Glomerular visceral epithelial cell (primary cell): ENCODE results near the gene INO80.

ENCODE experiments used
- DNase-seq: peaks from one replicate; pipeline ENCODE4 v3.0.0-alpha.2; 2016; ENCODE audit errors: extremely low spot score

INO80 gene

DNA sequence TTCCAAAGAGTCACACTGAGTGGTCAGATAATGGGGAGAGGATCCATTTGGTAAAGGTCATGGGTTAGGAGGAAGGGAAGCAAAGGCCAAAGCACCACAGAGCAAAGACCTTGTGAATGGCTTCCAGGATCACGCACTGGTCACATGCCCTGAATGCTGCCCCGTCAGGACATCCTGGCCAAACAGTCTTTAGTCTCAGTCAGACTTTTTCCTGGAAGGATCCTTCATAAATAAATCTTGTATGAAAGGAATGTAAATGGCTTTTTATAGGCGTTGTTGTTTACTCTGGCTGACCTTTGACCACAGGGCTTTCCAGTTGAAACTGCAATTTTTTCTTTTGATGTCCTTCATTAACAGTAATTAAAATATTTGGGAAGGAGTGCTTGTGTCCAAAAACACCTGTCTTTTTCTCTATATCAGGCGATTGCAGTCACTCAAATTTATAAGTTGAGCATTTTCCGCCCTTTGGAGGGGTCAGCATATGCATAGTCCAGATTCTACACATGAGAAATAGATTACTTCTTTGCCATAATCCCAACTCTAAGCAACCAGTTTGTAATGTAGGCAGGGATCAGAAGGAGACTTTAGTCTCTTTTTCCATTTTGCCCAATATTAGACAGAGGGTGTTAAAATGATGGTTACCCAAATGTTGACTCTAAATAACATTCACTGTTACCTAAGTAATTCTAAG lies 114.4 kb downstream of the INO80 start:
- DNase-seq = no peak

DNA sequence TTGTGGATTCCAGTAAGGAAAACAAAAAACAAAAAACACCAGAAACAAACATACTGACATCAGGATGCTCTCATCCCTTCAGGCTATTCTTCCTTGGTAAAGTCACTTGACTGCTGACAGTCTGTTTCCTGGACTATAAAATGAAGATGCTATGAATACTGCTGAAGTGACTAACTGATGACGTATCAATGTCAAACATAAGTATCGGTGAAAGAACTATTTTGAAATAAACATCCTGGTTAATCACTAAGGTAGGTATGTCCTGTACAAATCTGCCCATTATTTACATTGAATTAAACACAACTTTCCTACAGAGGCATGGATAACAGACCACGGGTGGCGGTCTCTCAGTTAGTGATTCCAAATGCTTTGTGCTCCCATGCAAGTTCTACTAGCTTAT lies 116.9 kb downstream of the INO80 start:
- DNase-seq = no peak

DNA sequence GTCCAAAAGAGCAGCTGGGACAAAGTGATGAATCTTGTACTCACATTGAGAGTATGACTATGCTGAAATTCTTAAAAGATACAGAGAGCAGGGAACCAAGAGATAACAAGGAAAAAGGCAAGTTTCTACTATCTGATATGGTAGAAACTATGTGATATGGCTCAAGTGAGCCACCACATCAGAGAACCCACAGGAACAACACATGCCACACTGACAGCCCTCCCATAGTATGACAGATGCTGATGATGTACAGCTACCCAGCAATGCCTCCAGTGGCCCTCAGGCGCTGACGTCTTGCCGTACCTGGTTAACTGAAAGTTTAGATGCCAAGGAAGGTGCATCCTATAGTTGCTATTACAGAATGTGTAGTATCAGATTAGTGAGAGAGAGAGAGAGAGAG lies 120.4 kb downstream of the INO80 start:
- no peak for DNase-seq

DNA sequence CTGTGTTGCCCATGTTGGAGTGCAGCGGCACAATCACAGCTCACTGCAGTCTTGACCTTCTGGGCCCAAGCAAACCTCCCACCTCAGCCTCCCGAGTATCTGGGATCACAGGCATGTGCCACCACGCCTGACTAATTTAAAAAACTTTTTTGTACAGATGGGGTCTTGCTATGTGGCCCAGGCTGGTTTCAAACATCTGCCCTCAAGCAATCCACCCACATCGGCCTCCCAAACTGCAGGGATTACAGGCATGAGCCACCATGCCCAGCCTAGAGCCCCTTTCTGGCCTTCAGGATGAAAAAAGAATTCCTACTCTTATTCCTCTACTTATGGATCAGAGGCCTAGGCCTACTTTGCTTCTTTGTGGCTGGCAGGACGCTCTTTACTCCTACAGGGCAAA lies 123.3 kb downstream of the INO80 start:
- no peak for DNase-seq

DNA sequence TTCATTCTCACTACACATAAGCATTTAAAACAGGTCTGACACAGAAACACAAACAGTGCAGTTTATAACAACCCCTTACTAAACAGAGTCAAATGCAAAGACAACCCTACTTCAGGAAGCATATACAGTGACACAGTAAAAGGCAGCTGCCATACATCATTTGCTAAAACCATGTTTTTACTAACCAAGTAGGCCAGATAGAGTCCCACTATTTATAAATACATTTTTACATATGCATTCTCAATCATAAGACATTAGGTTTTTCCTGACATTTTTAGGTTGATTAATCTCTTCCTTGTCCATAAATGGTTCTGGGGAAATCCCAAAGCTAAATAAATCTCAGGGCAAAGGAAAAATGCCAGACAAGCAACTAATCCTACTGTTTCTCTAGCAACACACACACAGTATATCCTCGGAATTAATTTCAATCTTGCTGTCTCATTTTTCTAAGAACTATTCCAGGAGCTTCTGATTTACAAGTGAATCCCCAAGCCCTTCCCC lies 123.8 kb downstream of the INO80 start:
- DNase-seq = no peak

DNA sequence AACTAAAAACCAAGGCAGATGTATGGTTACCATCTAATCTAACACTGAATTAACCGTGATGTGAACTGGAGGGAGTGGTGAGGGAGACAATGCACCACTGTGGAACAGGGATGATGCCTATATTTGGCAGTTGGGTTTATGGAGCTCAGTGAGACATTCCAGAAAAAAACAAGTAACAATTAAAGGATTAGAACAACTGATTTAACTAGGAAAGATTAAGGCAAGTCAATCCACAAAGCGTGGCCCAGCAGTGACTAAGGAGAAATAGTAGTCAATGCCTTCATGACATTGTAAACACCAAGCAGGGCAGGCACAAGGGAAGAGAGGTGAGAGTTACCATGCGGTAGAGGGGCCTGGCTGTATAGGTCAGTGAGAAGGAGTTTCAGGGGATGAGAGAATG lies 124.7 kb downstream of the INO80 start:
- DNase-seq = no peak

DNA sequence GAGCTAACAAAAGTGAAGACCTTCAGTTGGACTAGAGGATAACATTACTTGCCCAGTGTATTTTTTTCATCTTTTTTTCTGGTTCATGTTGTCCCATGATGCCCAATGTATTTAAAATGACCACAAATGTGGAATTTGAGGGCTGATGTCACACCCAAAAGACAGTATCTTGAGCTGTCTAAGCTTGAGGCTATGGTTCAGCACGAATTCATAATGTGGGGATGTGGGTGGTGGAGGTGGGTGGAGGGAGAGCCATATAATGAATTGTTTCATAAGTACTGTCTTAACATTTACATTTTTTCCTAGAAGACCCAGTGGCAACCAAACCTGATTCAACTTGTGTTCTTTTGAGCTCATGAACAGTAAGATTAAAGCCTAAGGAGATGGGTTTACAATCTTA lies 125.3 kb downstream of the INO80 start:
- DNase-seq = no peak

DNA sequence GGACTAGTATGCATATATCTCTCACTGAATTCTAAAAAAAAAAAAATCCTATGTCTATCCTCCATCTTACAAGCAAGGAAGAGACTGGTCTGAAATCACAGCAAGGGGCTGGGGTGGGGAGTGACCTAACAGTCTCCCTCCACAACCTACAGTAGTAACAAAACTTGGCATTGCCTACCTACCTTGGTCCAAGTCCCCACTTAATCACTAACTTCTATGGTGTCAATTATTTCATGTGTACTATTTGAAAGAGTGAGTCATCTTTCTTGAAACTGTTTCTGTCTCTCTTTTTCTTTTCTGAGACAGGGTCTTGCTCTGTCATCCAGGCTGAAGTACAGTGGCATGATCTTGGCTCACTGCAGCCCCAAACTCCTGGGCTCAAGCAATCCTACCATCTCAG lies 126.0 kb downstream of the INO80 start:
- no peak for DNase-seq

DNA sequence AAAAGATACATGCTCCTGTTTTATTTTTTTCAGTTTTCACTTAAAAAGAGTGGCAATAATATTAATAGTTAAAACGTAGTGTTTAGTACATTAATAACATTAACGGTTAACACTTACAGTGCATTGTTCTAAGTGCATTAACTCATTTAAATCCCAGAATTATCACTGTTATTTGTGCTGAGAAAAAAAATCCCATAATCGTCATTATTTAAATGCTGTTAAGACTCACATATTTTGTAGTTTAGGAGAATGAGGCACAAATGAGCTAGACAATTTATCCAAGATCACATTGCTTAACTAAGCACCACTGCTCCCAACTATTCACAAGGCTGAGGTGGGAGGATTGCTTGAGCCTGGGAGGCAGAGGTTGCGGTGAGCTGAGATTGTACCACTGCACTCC lies 127.9 kb downstream of the INO80 start:
- DNase-seq = no peak

DNA sequence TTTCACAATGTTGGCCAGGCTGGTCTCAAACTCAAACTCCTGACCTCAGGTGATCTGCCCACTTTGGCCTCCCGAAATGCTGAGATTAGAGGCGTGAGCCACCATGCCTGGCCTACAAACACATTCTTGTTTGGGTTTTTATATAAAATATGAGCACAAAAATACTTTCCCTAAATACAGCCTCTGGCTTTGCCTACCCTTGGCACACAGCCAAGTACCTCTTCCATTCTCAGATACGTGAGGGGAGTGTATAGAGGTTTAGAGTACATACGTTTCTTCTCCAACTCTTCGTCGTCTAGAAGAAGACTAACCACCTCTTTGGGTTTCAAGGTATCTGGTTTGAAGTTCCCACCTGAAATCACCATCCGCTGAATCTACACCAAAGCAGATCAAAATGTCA lies 129.3 kb downstream of the INO80 start:
- DNase-seq = no peak

DNA sequence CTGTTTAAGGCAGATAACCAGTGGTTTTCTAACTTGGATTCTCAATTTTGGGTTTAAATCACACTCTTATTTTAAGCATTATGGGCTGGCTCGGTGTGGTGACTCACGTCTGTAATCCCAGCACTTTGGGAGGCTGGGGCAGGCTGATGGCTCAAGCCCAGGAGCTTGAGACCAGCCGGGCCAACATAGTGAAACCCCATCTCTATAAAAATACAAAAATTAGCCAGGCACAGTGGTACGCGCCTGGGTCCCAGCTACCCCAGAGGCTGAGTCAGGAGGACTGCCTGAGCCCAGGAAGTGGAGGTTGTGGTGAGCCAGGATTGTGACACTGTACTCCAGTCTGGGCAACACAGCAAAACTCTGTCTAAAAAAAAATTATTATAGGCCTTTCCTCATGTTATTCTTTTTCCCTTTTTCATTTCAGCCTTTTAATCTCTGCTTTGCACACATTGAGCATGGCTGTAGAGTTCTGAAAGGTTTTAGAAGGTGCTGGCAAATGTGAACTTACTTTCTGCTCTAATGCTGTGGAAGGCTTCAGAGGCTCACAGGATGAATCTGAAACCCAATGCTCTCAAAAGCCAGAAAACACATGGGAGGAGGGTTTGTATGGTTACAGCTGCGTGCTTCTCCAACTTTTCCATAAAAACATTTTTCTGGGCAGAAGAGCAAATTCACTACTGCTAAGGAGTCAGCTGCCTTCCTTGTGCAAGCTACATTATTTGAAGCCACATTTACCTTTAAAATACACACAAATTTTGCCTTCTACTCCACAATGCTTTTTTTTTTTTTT lies 130.3 kb downstream of the INO80 start:
- no peak for DNase-seq

DNA sequence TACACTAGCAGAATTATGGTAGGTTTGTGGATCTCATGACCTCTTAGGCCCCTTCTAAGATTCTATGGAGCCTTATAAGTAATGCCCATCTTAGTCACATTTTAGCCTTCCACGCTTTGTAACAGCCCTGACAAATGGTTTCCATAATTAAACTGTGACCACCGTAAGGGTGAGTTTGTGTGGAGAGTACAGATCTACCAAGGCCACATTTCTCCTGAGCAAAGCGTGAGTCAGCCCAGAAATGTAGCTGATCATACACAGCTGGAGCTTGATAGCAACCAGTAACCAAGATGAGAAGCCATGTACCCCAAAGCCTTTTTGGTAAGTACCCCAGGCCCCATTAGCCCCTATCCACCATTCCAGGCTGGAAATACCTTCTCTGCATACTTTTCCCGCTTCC lies 131.1 kb downstream of the INO80 start:
- no peak for DNase-seq

DNA sequence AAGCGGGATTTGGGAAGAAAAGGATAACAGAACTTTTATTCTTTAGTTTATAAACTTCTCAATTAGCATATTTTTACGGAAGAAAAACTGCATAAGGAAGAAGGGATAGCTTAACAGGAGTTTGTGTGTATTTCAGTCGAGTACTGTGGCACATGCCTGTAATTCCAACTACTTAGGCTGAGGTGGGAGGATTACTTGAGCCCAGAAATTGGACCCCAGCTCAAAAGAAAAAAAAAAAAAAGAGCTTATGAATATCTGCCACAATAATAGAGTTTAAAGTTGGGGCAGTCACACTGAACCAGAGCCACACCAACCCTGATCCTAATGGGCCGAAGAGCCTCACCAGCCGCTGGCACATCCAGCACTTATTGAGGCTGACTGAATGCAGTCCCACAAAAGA lies 131.7 kb downstream of the INO80 start:
- no peak for DNase-seq

DNA sequence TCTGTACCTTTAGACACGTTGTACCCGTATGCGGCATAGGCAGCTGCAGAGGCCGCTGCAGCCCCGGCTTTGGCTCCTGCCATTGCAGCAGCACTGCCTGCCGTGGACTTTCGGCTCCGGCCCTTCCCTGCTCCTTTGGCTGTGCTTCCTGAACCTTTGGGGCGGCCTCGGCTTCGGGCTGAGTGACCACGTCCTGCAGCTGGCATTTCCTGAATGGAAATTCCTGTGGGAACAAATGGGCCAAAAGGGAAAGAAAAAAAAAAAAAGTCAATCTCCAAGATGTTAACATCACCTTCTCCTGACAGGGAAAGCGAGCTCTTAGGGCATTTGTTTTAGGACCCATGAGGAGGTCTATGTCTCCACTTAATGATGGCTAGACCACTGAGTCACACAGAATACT lies 133.2 kb downstream of the INO80 start:
- peak; percentile 60 for DNase-seq

DNA sequence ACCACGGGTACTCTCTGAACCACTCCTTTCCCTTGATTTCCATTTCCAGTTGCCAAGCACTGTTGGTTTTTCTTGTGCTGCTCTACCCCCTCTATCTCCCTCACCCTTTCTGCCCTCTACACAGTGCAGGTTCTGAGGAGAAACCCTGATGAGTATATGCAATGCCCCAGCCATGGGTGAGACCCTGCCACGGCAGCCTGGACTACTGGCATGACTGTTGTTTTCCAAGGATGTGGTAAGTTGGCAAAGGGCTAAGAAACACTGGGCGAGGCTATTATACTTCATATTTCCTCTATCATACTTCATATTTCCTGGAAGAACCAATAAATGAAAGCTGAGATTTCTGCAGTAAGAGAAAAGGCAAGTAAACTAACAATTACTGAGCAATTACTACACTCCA lies 134.9 kb downstream of the INO80 start:
- DNase-seq = no peak

DNA sequence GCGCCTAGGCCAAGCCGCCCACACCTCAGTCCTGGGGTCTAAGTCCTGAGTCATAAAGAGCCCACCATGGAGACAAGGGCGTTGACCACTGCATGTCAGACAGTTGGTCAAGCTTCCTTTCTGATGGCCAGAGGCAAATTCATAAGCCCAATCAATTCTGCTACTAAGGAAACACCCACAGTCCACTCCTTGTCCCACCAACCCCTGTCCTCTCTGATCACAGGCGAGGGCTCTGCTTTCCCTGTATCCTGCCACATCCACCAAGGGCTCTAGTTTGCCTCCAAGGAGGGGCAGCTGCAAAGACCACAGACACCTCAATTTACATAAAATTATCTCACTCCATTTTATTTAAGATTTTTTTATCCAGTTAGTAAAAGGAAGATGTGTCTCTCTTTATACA lies 137.5 kb downstream of the INO80 start:
- no peak for DNase-seq

DNA sequence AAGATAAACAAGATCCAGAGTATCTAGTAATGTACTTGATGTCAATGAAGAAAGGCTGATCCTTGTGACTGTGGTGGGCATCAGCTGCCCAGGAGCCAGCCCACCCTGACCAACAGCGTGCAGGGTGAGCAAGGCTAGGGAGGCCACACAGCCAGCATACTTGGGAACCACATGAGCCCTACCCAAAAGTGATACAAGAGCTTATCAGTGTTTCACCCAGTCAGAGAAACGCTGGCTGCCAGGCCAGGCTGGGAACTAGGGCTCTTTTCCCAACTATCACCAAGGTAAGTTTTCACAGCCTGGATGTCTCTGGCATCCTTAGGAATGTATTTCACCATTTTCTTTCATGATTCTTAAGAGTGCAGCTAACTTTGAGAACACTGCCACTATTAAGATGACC lies 137.9 kb downstream of the INO80 start:
- no peak for DNase-seq

DNA sequence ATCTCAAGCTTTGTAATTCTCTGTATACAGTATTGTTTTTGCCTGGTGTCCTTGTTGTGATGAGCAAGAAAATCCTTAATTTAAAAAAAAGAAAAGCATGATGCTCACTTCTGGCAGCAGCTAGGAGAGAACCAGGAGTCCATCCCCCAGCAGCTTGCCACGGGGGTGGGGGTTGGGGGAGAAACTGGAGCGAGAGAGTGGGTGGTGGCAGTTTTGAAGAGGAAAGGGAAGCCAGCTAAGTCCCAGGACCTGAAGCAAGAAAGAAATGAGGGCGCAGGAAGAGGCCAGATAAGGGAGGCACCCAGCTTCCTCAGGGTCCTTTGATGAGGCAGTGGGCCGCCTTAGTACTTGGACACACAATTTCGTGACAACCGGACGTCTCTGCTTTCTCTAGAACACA lies 139.3 kb downstream of the INO80 start:
- DNase-seq = no peak

DNA sequence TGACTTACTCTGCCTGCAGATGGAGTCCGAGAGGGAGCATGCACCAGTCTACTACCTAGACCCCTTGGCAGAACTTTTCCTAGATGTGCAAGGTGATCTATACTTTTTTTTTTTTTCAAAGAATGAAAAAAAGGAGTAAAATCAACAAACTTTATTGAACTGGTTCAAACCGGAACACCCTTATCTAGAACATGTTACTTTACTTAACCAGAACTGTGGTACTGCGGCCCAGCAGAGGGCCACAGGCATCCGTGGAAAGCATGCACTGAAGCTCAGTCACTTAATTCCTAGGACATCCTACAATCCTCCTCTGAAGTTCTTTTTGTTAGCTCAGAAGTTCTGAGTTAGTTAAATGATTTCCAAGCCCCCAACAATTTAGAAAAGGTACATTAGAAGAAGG lies 141.2 kb downstream of the INO80 start:
- no peak for DNase-seq

DNA sequence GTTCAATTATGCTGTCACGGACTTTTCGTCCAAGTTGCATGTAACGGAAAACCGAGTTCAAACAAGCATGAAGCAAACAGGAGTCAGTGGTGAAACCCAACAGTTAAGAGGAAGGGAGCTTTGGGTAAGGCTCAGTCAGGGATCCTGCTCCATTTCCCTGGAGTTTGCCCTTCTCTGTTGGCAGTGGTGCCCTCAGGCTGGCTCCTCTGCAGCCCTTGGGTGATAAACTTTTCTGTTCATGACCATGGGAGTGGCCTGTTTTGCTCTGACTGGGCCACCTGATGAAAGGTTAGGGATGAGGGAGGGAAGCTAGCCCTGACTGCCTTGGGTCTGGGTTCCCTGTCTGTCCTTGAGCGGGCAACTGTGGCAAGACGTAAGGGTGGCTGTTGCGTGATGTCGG lies 146.7 kb downstream of the INO80 start:
- no peak for DNase-seq

DNA sequence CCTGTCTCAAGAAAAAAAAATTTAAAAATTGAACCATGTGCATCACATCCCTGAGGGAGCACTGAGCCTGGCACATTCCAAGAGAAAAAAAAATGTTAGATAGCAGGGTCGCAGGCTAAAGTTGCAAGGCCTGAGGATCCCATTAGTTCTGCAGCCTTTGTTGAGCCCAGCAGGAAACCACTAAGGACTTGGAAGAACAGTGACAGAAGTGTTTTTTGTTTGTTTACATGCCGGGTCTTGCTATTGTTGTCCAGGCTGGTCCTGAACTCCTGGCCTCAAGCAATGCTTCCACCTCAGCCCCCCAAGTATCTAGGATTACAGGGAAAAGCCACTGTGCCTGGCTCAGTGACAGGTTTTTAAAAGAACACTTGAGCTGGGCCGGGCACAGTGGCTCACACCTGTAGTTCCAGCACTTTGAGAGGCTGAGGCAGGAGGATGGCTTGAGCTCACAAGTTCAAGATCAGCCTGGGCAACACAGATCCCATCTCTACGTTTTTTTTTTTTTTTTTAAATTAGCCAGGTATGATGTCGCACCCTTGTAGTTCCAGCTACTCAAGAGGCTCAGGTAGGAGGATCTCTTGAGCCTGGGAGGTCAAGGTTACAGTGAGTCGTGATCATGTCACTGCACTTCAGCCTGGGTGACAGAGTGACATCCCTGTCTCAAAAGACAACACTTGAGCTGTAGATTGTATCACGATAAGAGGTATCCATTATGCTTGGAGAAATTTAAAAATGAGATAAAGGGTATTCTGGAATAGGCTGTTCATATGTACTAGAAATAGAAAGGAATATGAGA lies 147.6 kb downstream of the INO80 start:
- no peak for DNase-seq

DNA sequence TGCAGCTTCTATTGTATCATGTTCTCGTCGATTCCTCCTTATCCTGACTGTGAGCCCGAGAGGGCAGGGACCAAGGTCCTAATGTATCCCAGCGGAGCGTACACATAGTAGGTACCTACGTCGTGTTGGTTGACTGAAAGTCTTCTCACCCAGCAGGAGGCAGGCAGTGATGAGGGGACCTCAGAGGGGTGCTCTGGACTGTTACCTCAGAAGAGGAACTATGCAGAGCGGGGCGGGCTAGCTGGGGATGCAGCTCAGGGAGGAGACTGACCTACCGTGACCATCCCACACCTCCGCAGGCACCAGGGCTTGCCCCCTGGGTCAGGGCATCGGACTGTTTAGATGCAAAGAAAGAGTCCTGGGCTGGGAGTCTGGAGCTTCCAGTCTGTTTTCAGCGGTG lies 151.4 kb downstream of the INO80 start:
- no peak for DNase-seq

DNA sequence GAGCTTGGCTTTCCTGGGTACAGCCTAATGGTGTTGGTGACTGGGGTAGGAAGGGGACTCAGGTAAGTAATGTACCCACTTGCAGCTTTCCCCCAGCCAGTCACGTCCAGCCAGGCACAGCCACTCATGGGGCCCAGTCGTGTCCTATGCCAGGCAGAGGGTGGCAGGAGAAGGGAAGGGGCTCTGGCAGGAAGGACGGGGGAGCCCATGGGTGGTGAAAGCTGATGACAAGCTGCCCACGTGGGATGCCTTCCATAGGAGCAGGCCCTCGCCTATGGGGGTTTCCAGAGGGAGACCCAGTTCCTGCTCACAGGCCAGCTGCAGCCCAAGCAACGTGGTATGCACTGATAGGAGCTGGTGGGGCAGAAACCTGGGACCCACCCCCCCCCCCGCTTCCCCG lies 152.1 kb downstream of the INO80 start:
- DNase-seq = no peak
